GM18520 (cell line): ENCODE data around the gene TGFB2.
A peak's percentile ranks its signal among the peaks of the same experiment; 100 is the strongest.

Experiments used
- ATAC-seq: cut with Tn5 transposase; IDR thresholded peaks from one replicate; pipeline ENCODE4 v1.9.1; 2021; ENCODE audit not compliant: unreplicated experiment

The TGFB2 gene

GRCh38 chr1:218330043-218330623 is 15.0 kb upstream of the TGFB2 start:
- ATAC-seq = peak; percentile 52

- no peak for ATAC-seq
These were observed 12.7 kb upstream of the TGFB2 start for GRCh38 chr1:218332416-218332815.

GRCh38 chr1:218336328-218336727 is 8.8 kb upstream of the TGFB2 start:
- no peak for ATAC-seq

- ATAC-seq = no peak
These were observed 5.8 kb upstream of the TGFB2 start for GRCh38 chr1:218339267-218339831.

- ATAC-seq = no peak
These were observed 3.8 kb upstream of the TGFB2 start for GRCh38 chr1:218341325-218341724.

GRCh38 chr1:218342091-218342490 is 3.0 kb upstream of the TGFB2 start:
- ATAC-seq = no peak

GRCh38 chr1:218345673-218346390 is 696 bp downstream of the TGFB2 start:
- peak; percentile 30 for ATAC-seq

GRCh38 chr1:218346391-218347204 is 1.5 kb downstream of the TGFB2 start:
- no peak for ATAC-seq

- ATAC-seq = no peak
These were observed 2.2 kb downstream of the TGFB2 start for GRCh38 chr1:218347336-218347722.

GRCh38 chr1:218347723-218348627 is 2.8 kb downstream of the TGFB2 start:
- ATAC-seq = no peak

- no peak for ATAC-seq
These were observed 3.5 kb downstream of the TGFB2 start for GRCh38 chr1:218348628-218349071.

- no peak for ATAC-seq
These were observed 4.4 kb downstream of the TGFB2 start for GRCh38 chr1:218349348-218350034.

GRCh38 chr1:218350035-218350525 is 4.9 kb downstream of the TGFB2 start:
- no peak for ATAC-seq

GRCh38 chr1:218350801-218351266 is 5.7 kb downstream of the TGFB2 start:
- ATAC-seq = no peak

- peak; percentile 59 for ATAC-seq
These were observed 6.4 kb downstream of the TGFB2 start for GRCh38 chr1:218351391-218352074.

GRCh38 chr1:218352075-218352438 is 6.9 kb downstream of the TGFB2 start:
- ATAC-seq = no peak

GRCh38 chr1:218353656-218354055 is 8.5 kb downstream of the TGFB2 start:
- ATAC-seq = no peak

- ATAC-seq = no peak
These were observed 10.1 kb downstream of the TGFB2 start for GRCh38 chr1:218355278-218355677.

GRCh38 chr1:218357211-218357892 is 12.2 kb downstream of the TGFB2 start:
- no peak for ATAC-seq
